GM13976 (cell line): Measurements from ENCODE around the gene KIF16B.

Source experiments
- DNase-seq: peaks from one replicate; pipeline ENCODE4 v3.0.0; 2012; ENCODE audit warnings: low spot score
- CTCF ChIP-seq: IDR thresholded peaks from 2 replicates; pipeline ENCODE4 v1.5.1; 2012; ENCODE audit warnings: borderline replicate concordance, mild to moderate bottlenecking; ENCODE audit not compliant: insufficient read depth; ENCODE audit errors: extremely low read depth, missing control alignments, control extremely low read depth
- in situ Hi-C: fragments of 300-500 bp; cut with MboI; formaldehyde crosslinking; loops from one replicate; pipeline ENCODE4 v1.12.0; 2022; ENCODE audit warnings: low sequenced_read_pairs, mixed read lengths, inconsistent platforms; ENCODE audit not compliant: unreplicated experiment

KIF16B gene

GRCh38 chr20:16408981-16409380 is 164.3 kb downstream of the KIF16B start:
- in situ Hi-C loops: no loop called here
- TF ChIP-seq CTCF: no peak

GRCh38 chr20:16407251-16408067 is 165.8 kb downstream of the KIF16B start:
- in situ Hi-C loops: no loop called here
- no peak for DNase-seq
- no peak for TF ChIP-seq CTCF

More at GRCh38 chr20:16408981-16409380, 164.3 kb downstream of the KIF16B start:
- DNase-seq: no peak

GRCh38 chr20:16405254-16405653 is 168.0 kb downstream of the KIF16B start:
- no peak for DNase-seq
- no peak for TF ChIP-seq CTCF
- in situ Hi-C loops: no loop called here

GRCh38 chr20:16404640-16405039 is 168.6 kb downstream of the KIF16B start:
- no peak for TF ChIP-seq CTCF
- in situ Hi-C loops: no loop called here
- DNase-seq: no peak

GRCh38 chr20:16404171-16404570 is 169.1 kb downstream of the KIF16B start:
- in situ Hi-C loops: no loop called here
- DNase-seq: no peak
- TF ChIP-seq CTCF: no peak

GRCh38 chr20:16400234-16400633 is 173.0 kb downstream of the KIF16B start:
- no peak for DNase-seq
- no peak for TF ChIP-seq CTCF
- in situ Hi-C loops: no loop called here
